ENCODE results near the gene ARSD. TPM values are rescaled to one million over a fixed set of nuclear protein-coding genes. Genes with fewer than 3 reads are reported as not detected.

The ARSD gene
- total RNA-seq, 2 donors from 2014 or later: 4.9 to 15.7 TPM

DNA sequence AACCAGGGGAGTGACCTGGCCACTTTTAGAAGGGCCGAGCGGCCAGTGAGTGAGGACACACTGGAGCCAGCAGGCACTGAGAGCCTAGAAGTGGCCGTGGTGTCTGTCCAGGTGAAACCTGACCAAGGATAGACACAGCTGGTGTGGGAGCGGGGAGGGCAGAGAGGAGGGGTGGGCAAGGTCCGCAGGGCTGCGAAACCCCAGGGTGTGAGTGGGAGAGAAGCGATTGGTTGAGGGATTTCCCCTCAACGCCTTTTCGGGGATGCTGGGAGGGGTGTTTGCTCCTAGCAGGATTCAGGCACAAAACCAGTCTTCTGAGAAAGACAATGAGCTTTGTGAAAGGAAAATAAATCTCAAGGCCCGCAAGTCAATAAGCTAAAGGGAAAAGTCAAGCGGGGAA lies 33.2 kb upstream of the ARSD start:
- peak; percentile 87 for DNase-seq
- no peaks in the 10 kb centered on the region for H3K9me3 ChIP-seq (ENCODE audit: control insufficient read depth, low read length)
- H3K27me3 ChIP-seq (ENCODE audit: control insufficient read depth, insufficient read depth, low read length, poor library complexity, severe bottlenecking): no peaks in the 10 kb centered on the region
- peaks cover 30% of the 10 kb centered on the region for H3K36me3 ChIP-seq (ENCODE audit: control insufficient read depth, insufficient read depth, low read length)
- no peaks in the 10 kb centered on the region for H3K4me1 ChIP-seq (ENCODE audit: control insufficient read depth, insufficient read depth, low read length)
- H3K4me1 Mint-ChIP-seq: peaks cover 34% of the 10 kb centered on the region
- H3K9me3 Mint-ChIP-seq: no peaks in the 10 kb centered on the region
- no peak overlapping the region for H3K27ac ChIP-seq (ENCODE audit: low read depth, low read length)
- TF ChIP-seq, protein P1, sequence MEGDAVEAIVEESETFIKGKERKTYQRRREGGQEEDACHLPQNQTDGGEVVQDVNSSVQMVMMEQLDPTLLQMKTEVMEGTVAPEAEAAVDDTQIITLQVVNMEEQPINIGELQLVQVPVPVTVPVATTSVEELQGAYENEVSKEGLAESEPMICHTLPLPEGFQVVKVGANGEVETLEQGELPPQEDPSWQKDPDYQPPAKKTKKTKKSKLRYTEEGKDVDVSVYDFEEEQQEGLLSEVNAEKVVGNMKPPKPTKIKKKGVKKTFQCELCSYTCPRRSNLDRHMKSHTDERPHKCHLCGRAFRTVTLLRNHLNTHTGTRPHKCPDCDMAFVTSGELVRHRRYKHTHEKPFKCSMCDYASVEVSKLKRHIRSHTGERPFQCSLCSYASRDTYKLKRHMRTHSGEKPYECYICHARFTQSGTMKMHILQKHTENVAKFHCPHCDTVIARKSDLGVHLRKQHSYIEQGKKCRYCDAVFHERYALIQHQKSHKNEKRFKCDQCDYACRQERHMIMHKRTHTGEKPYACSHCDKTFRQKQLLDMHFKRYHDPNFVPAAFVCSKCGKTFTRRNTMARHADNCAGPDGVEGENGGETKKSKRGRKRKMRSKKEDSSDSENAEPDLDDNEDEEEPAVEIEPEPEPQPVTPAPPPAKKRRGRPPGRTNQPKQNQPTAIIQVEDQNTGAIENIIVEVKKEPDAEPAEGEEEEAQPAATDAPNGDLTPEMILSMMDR (conservative IDR thresholded peaks at IDR 0.05): no peak
- H3K4me3 Mint-ChIP-seq: peak overlapping the region; percentile 91
- no peaks in the 10 kb centered on the region for H3K27me3 Mint-ChIP-seq (ENCODE audit: insufficient read depth)
- peaks cover 32% of the 10 kb centered on the region for H3K36me3 Mint-ChIP-seq (ENCODE audit: low read depth)
- peak overlapping the region; percentile 90 for H3K4me3 ChIP-seq (ENCODE audit: low read length)
- H3K9ac ChIP-seq (ENCODE audit: extremely low read depth, low read length, poor library complexity, severe bottlenecking): peak overlapping the region; percentile 94
- 23 to 51% methylated on average over 5 to 11 of the region's 11 CpGs for WGBS, 2 experiments (ENCODE audit: insufficient coverage in 1 of 2, insufficient read length in 1 of 2)
- H3K27ac Mint-ChIP-seq: peak overlapping the region; percentile 82

DNA sequence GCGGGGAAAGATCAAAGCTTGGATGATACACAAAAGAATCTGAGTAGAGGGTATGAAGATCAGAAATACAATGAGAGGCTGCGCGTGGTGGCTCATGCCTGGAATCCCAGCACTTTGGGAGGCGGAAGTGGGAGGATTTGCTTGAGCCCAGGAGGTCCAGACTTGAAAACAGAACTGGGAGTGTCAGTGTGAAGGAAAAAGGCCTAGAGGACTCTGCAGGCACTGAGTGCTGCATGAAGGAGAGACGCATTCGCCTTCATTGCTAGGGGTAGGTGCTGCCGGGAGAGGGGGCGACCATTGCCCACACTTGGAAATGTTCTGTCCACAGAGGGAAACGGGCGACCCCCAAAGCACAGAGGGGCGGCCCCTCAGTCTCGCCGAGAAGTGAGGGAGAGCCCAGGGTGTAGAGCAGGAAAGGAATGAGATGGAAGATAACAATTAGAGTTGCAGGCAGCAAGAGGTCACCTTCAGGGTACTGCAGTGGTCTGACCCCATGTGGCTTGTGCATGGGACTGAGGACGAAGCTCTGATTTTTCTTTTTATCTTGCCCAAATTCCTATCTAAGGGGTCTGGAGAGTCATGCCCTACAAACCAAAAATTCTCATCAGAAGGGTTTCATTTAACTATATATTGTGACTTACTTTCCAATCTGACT lies 31.8 kb upstream of the ARSD start:
- WGBS, 2 experiments (ENCODE audit: insufficient coverage in 1 of 2, insufficient read length in 1 of 2): 42 to 69% methylated on average over 3 to 14 of the region's 14 CpGs
- no peaks in the 10 kb centered on the region for H3K9me3 Mint-ChIP-seq
- Histone ChIP-seq H3K4me1 (ENCODE audit: control insufficient read depth, insufficient read depth, low read length) (no peaks in the 10 kb centered on the region), H3K36me3 (ENCODE audit: control insufficient read depth, insufficient read depth, low read length) (peaks cover 33% of the 10 kb centered on the region), H3K9ac (ENCODE audit: extremely low read depth, low read length, poor library complexity, severe bottlenecking) (peak overlapping the region; percentile 15), H3K9me3 (ENCODE audit: control insufficient read depth, low read length) (no peaks in the 10 kb centered on the region), H3K27me3 (ENCODE audit: control insufficient read depth, insufficient read depth, low read length, poor library complexity, severe bottlenecking) (no peaks in the 10 kb centered on the region), H3K27ac (ENCODE audit: low read depth, low read length) (no peak overlapping the region), H3K4me3 (ENCODE audit: low read length) (peak overlapping the region; percentile 90)
- H3K36me3 Mint-ChIP-seq (ENCODE audit: low read depth): peaks cover 38% of the 10 kb centered on the region
- DNase-seq: peak; percentile 86
- H3K27me3 Mint-ChIP-seq (ENCODE audit: insufficient read depth): no peaks in the 10 kb centered on the region
- TF ChIP-seq, protein P1 (conservative IDR thresholded peaks at IDR 0.05): peak; percentile 17
- H3K4me3 Mint-ChIP-seq: peak overlapping the region; percentile 91
- peak overlapping the region; percentile 64 for H3K27ac Mint-ChIP-seq
- peaks cover 34% of the 10 kb centered on the region for H3K4me1 Mint-ChIP-seq

DNA sequence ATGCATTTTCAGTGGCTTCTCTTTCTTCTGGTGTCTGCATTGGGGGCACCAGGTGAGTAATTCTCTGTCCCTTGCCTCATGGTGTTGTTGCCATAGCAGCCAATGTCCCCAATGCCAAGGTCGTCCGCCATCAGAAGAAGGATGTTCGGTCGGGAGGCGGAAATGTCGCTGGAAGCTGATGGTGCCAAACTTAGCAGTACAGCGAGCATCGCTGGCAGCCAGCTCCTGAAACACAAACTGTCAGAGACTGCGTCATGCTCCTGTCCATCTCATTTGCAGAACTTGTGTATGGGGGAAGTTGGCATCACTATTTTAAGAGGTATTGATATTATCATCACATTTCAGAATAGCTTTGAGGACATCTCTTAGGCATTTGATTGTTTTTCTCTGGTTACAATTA lies 29.1 kb upstream of the ARSD start:
- Histone ChIP-seq H3K27me3 (ENCODE audit: control insufficient read depth, insufficient read depth, low read length, poor library complexity, severe bottlenecking) (no peaks in the 10 kb centered on the region), H3K4me1 (ENCODE audit: control insufficient read depth, insufficient read depth, low read length) (no peaks in the 10 kb centered on the region), H3K9ac (ENCODE audit: extremely low read depth, low read length, poor library complexity, severe bottlenecking) (no peak overlapping the region), H3K36me3 (ENCODE audit: control insufficient read depth, insufficient read depth, low read length) (peaks cover 59% of the 10 kb centered on the region), H3K4me3 (ENCODE audit: low read length) (no peak overlapping the region), H3K9me3 (ENCODE audit: control insufficient read depth, low read length) (no peaks in the 10 kb centered on the region), H3K27ac (ENCODE audit: low read depth, low read length) (no peak overlapping the region)
- WGBS, 2 experiments (ENCODE audit: insufficient coverage in 1 of 2, insufficient read length in 1 of 2): 93 to 94% methylated on average over 3 to 8 of the region's 9 CpGs
- no peak for DNase-seq
- Mint-ChIP-seq H3K4me1 (peaks cover 25% of the 10 kb centered on the region), H3K27ac (no peak overlapping the region), H3K9me3 (no peaks in the 10 kb centered on the region), H3K27me3 (ENCODE audit: insufficient read depth) (no peaks in the 10 kb centered on the region), H3K36me3 (ENCODE audit: low read depth) (peaks cover 66% of the 10 kb centered on the region), H3K4me3 (no peak overlapping the region)
- TF ChIP-seq, protein P1 (conservative IDR thresholded peaks at IDR 0.05): no peak

Measured in endodermal cell (in vitro differentiated cells).